Uterus (tissue), 2 donors: ENCODE results near the gene VIPR1.

Source experiments
- CTCF ChIP-seq, 4 experiments: fragments of 200-600 bp in 2 of 4; fragments of 450-650 bp in 2 of 4; sonication (generic) in 2 of 4; IDR thresholded peaks; one replicate each; pipeline ENCODE4 v1.5.1; 2016 to 2019; ENCODE audit warnings: antibody characterized with exemption in 4 of 4, mild to moderate bottlenecking in 2 of 4, moderate library complexity in 1 of 4
- POLR2A ChIP-seq, 2 donors: fragments of 450-650 bp; IDR thresholded peaks; one replicate each; pipeline ENCODE4 v1.6.1; 2016; ENCODE audit warnings: antibody characterized with exemption in 2 of 2, mild to moderate bottlenecking in 1 of 2, moderate library complexity in 1 of 2

GRCh38 chr3:42545284-42545900, 42.9 kb downstream of the VIPR1 start:
- TF ChIP-seq CTCF (IDR thresholded peaks at IDR 0.05) (no peak), POLR2A (IDR thresholded peaks at IDR 0.05) (no peak)
